Endothelial cell of umbilical vein (primary cell): Measurements from ENCODE around the gene VTA1. TPM values are rescaled to one million over a fixed set of nuclear protein-coding genes. Genes with fewer than 3 reads are reported as not detected.
A peak's percentile ranks its signal among the peaks of the same experiment; 100 is the strongest.

Experiments
- BruUV-seq: library from RNA; stranded (reverse); fragments of 400-500 nt; replicated peaks from 2 replicates; lab custom pipeline; 2021; lab: Mats Ljungman, UMichigan
- CTCF ChIA-PET: fragments of 300-600, 350-600 bp; sonication (Branson Sonifier 250); formaldehyde crosslinking; loops from one replicate; lab custom pipeline; 2021; ENCODE audit warnings: antibody characterized with exemption, inconsistent platforms; lab: Charles Lee
- POLR2A ChIA-PET: fragments of 300-600, 350-600 bp; sonication (Branson Sonifier 250); formaldehyde crosslinking; loops from one replicate; lab custom pipeline; 2021; ENCODE audit warnings: antibody characterized with exemption, inconsistent platforms; lab: Charles Lee
- DNase-seq: peaks from one replicate; pipeline ENCODE4 v3.0.0-alpha.2; 2011; ENCODE audit warnings: low read depth, low spot score
- FAIRE-seq: peaks from 2 replicates; lab custom pipeline; 2011; peaks lifted over from hg19 to GRCh38; lab: Jason Lieb, UNC
- H2AFZ ChIP-seq: 2 replicates; pipeline ENCODE4 v1.6.0; 2012; ENCODE audit warnings: low read depth, low read length, control low read depth, inconsistent platforms
- H3K27ac ChIP-seq: 2 replicates; pipeline ENCODE4 v1.5.1; 2011; ENCODE audit warnings: low read depth, mild to moderate bottlenecking, control low read depth, low read length, moderate library complexity; ENCODE audit not compliant: insufficient read depth
- H3K27me3 ChIP-seq, 2 experiments: 2 replicates each; pipeline versions ENCODE4 v1.6.0 to v1.6.1; 2011; ENCODE audit warnings: low read length in 2 of 2, mixed read lengths in 1 of 2; ENCODE audit not compliant: control insufficient read depth in 2 of 2, insufficient read depth in 2 of 2
- H3K36me3 ChIP-seq, 2 experiments: 2 replicates in 1 of 2; 3 replicates in 1 of 2; pipeline ENCODE4 v1.5.1; 2011; ENCODE audit warnings: low read length in 2 of 2, mild to moderate bottlenecking in 1 of 2, moderate library complexity in 1 of 2; ENCODE audit not compliant: control insufficient read depth in 2 of 2, insufficient read depth in 2 of 2; ENCODE audit errors: extremely low read depth in 1 of 2
- H3K4me1 ChIP-seq: 3 replicates; pipeline ENCODE4 v1.5.1; 2011; ENCODE audit warnings: mild to moderate bottlenecking, low read length; ENCODE audit not compliant: control insufficient read depth, insufficient read depth; ENCODE audit errors: extremely low read depth
- H3K4me2 ChIP-seq: 2 replicates; pipeline ENCODE4 v1.6.1; 2011; ENCODE audit warnings: low read length, control low read depth, mixed read lengths; ENCODE audit not compliant: insufficient read depth
- H3K4me3 ChIP-seq, 3 experiments: fragments of 200-600 bp in 1 of 3; sonication (generic), shearing (Covaris generic) in 1 of 3; replicated peaks in 1 of 3; 2 replicates each; pipeline ENCODE4 v1.5.1; 2011 to 2016; ENCODE audit warnings: control low read depth in 3 of 3, low read length in 3 of 3, mild to moderate bottlenecking in 2 of 3, inconsistent platforms in 1 of 3, low read depth in 1 of 3, moderate library complexity in 1 of 3; ENCODE audit not compliant: insufficient read depth in 1 of 3
- H3K79me2 ChIP-seq: 2 replicates; pipeline ENCODE4 v1.6.0; 2012; ENCODE audit warnings: low read length, inconsistent platforms; ENCODE audit not compliant: control insufficient read depth, insufficient read depth
- H3K9ac ChIP-seq: replicated peaks from 2 replicates; pipeline ENCODE3; 2011; ENCODE audit warnings: low read length, control low read depth; ENCODE audit not compliant: insufficient read depth; ENCODE audit errors: extremely low read depth
- H3K9me1 ChIP-seq: replicated peaks from 3 replicates; pipeline ENCODE4 v1.6.0; 2011; ENCODE audit warnings: mild to moderate bottlenecking, low read length; ENCODE audit not compliant: control insufficient read depth, insufficient read depth; ENCODE audit errors: extremely low read depth
- H3K9me3 ChIP-seq: replicated peaks from 2 replicates; pipeline ENCODE4 v1.5.1; 2012; ENCODE audit warnings: low read length, inconsistent platforms; ENCODE audit not compliant: control insufficient read depth, insufficient read depth
- H4K20me1 ChIP-seq: replicated peaks from 2 replicates; pipeline ENCODE3; 2011; ENCODE audit warnings: mild to moderate bottlenecking, low read length; ENCODE audit not compliant: control insufficient read depth, insufficient read depth; ENCODE audit errors: extremely low read depth
- EZH2 ChIP-seq: IDR thresholded peaks from 2 replicates; pipeline ENCODE4 v1.6.1; 2012; ENCODE audit warnings: borderline replicate concordance, low read depth, mild to moderate bottlenecking, moderate library complexity, low read length, inconsistent platforms; ENCODE audit not compliant: severe bottlenecking
- FOS ChIP-seq: IDR thresholded peaks from 2 replicates; pipeline ENCODE4 v1.6.1; 2011; ENCODE audit warnings: mild to moderate bottlenecking, low read length, moderate library complexity, borderline replicate concordance; ENCODE audit not compliant: insufficient read depth
- GATA2 ChIP-seq: IDR thresholded peaks from 2 replicates; pipeline ENCODE4 v1.7.0; 2011; ENCODE audit warnings: low read depth, mild to moderate bottlenecking, moderate library complexity, mixed read lengths, low read length; ENCODE audit not compliant: insufficient read length, insufficient read depth
- MAX ChIP-seq: IDR thresholded peaks from 2 replicates; pipeline ENCODE4 v1.6.1; 2011; ENCODE audit not compliant: insufficient read depth, insufficient read length
- MYC ChIP-seq: IDR thresholded peaks from one replicate; pipeline ENCODE4 v1.6.1; 2011; ENCODE audit warnings: mild to moderate bottlenecking, low read depth, low read length
- POLR2A ChIP-seq: IDR thresholded peaks from 2 replicates; pipeline ENCODE4 v1.6.1; 2012; ENCODE audit warnings: low read depth, mild to moderate bottlenecking, control low read depth, low read length
- POLR2AphosphoS5 ChIP-seq: IDR thresholded peaks from 2 replicates; pipeline ENCODE4 v1.6.1; 2012; ENCODE audit warnings: low read depth, mild to moderate bottlenecking, control low read depth, low read length, moderate library complexity; ENCODE audit not compliant: insufficient read depth
- dilution Hi-C: fragments of 300-500 bp; cut with MboI; formaldehyde crosslinking; loops from one replicate; pipeline ENCODE4 v1.15.0; 2019; ENCODE audit warnings: low sequenced_read_pairs; ENCODE audit not compliant: extremely low pct_ligation_motif_present
- intact Hi-C: fragments of 100-400 bp; cut with micrococcal nuclease; formaldehyde crosslinking; loops from one replicate; pipeline ENCODE4 v1.10.0; 2022
- polyA plus RNA-seq, 4 experiments: library from polyadenylated mRNA; depleted of rRNA in 3 of 4; stranded (reverse) in 3 of 4; unstranded in 1 of 4; fragments of >200 nt; gene quantifications; 2 replicates each; pipeline versions ENCODE4 v1.2.1 to v1.2.3, GENCODE V29; 2011 to 2012; ENCODE audit warnings: missing spikeins in 1 of 4
- total RNA-seq: library from RNA; stranded (reverse); gene quantifications from 2 replicates; pipeline ENCODE4 v1.2.3, GENCODE V29; 2021

Gene VTA1
- total and polyA plus RNA-seq, 2 donors (not counting 3 experiments of a cell fraction or from before 2014, with no cell fraction given) = 39.0 to 40.9 TPM

- H3K79me2 ChIP-seq = peaks cover 88% of the 10 kb centered on the region
- BruUV-seq = no TSS peak
- H4K20me1 ChIP-seq = peaks cover 4% of the 10 kb centered on the region
- no peaks in the 10 kb centered on the region for H3K36me3 ChIP-seq
- no peaks in the 10 kb centered on the region for H3K9me1 ChIP-seq
- TF ChIP-seq FOS (no peak), POLR2A (no peak)
- DNase-seq (peak; percentile 10), FAIRE-seq (no peak)
- H3K4me2 ChIP-seq = no peak overlapping the region
- H2AFZ ChIP-seq = no peak overlapping the region
- CTCF ChIA-PET = interaction anchor here (1.0 to 3.8 kb wide), 3 partner anchors 52 to 236 kb away, joined by 3 to 21 read pairs (median 3); no protein-coding TSS in a partner anchor
- H3K9ac ChIP-seq = no peak overlapping the region
- H3K27me3 ChIP-seq = no peaks in the 10 kb centered on the region
- POLR2A ChIA-PET = no interaction called here
- no peak overlapping the region for H3K4me3 ChIP-seq
- peaks cover 49% of the 10 kb centered on the region for H3K4me1 ChIP-seq
- H3K9me3 ChIP-seq = no peaks in the 10 kb centered on the region
- intact Hi-C loops (no loop called here), dilution Hi-C loops (no loop called here)
- H3K27ac ChIP-seq = no peak overlapping the region
Observed at GRCh38 chr6:142152746-142153145, 5.7 kb downstream of the VTA1 start.

- ChIA-PET POLR2A (no interaction called here), CTCF (interaction anchor here (1.0 to 3.8 kb wide), 3 partner anchors 52 to 235 kb away, joined by 3 to 21 read pairs (median 3); no protein-coding TSS in a partner anchor)
- no TSS peak for BruUV-seq
- no peak for TF ChIP-seq POLR2A
- TF ChIP-seq MYC = no peak
- TF ChIP-seq GATA2 = no peak
- no peak for TF ChIP-seq POLR2AphosphoS5
- no peak for TF ChIP-seq EZH2
- TF ChIP-seq MAX = no peak
- no peak for TF ChIP-seq FOS
- DNase-seq (no peak), FAIRE-seq (no peak)
- Histone ChIP-seq H3K27ac (no peak overlapping the region), H3K4me1 (peaks cover 44% of the 10 kb centered on the region), H2AFZ (no peak overlapping the region), H3K36me3 (no peaks in the 10 kb centered on the region), H3K9me3 (no peaks in the 10 kb centered on the region), H3K4me3 (no peak overlapping the region), H3K4me2 (no peak overlapping the region), H4K20me1 (peaks cover 2% of the 10 kb centered on the region), H3K27me3 (no peaks in the 10 kb centered on the region), H3K9me1 (no peaks in the 10 kb centered on the region), H3K79me2 (peaks cover 88% of the 10 kb centered on the region), H3K9ac (no peak overlapping the region)
- intact Hi-C loops (no loop called here), dilution Hi-C loops (no loop called here)
Observed at GRCh38 chr6:142153196-142153595, 6.1 kb downstream of the VTA1 start.
